Epithelial cell of proximal tubule (primary cell): Measurements from ENCODE around the gene MIER2. TPM values are rescaled to one million over a fixed set of nuclear protein-coding genes. Genes with fewer than 3 reads are reported as not detected.

Experiments
- DNase-seq: peaks from one replicate; pipeline ENCODE4 v3.0.0-alpha.2; 2011; ENCODE audit warnings: low read depth
- H3K4me3 ChIP-seq: 2 replicates; pipeline ENCODE4 v1.5.1; 2011; ENCODE audit warnings: low read depth, mild to moderate bottlenecking, low read length
- total RNA-seq: library from RNA; depleted of rRNA; stranded (reverse); fragments of >200 nt; gene quantifications from 2 replicates; pipeline ENCODE4 v1.2.3, GENCODE V29; 2015
- TF ChIP-seq, protein P1 (sequence below): conservative IDR thresholded peaks from 2 replicates; pipeline ENCODE4 v1.5.1; 2012; ENCODE audit warnings: low read depth, mild to moderate bottlenecking, low read length

The MIER2 gene
- total RNA-seq, 1 donor from 2014 or later: 21.3 TPM

DNA sequence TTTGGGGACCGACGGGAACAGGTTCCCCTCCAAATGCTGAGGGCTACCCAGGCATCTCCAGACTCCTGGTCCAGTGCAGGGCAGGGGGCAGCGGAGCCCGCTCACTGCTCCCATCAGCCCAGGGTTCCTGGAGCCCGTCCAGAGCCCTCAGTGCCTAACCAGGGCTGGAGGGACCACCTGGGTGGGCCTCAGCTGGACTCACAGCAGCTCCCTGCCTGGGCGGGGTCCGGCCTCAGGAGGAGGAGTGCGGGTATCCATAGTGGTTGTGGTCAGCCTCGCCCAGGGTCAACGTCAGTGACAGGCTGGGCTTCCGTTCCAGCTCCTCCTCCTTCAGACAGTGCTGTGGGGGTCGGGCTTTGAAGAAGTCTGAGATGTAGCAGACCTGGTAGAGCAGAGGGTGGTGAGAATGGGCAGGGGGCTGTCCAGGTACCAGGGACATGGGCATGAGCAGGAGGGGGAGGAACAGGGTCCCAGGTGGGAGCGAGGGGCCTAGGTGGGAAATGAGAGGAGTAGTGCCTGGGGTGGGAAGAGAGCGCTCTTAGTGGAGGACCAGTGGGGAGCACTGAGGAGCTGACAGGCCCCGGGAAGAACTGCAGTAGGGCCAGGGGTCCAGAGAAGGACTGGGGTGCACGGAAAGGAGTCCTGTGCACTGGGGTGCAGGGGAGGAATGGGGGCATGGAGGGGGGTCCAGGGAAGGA lies 63.3 kb downstream of the MIER2 start:
- no peak overlapping the region for H3K4me3 ChIP-seq
- TF ChIP-seq, protein P1, sequence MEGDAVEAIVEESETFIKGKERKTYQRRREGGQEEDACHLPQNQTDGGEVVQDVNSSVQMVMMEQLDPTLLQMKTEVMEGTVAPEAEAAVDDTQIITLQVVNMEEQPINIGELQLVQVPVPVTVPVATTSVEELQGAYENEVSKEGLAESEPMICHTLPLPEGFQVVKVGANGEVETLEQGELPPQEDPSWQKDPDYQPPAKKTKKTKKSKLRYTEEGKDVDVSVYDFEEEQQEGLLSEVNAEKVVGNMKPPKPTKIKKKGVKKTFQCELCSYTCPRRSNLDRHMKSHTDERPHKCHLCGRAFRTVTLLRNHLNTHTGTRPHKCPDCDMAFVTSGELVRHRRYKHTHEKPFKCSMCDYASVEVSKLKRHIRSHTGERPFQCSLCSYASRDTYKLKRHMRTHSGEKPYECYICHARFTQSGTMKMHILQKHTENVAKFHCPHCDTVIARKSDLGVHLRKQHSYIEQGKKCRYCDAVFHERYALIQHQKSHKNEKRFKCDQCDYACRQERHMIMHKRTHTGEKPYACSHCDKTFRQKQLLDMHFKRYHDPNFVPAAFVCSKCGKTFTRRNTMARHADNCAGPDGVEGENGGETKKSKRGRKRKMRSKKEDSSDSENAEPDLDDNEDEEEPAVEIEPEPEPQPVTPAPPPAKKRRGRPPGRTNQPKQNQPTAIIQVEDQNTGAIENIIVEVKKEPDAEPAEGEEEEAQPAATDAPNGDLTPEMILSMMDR: no peak
- DNase-seq: no peak

DNA sequence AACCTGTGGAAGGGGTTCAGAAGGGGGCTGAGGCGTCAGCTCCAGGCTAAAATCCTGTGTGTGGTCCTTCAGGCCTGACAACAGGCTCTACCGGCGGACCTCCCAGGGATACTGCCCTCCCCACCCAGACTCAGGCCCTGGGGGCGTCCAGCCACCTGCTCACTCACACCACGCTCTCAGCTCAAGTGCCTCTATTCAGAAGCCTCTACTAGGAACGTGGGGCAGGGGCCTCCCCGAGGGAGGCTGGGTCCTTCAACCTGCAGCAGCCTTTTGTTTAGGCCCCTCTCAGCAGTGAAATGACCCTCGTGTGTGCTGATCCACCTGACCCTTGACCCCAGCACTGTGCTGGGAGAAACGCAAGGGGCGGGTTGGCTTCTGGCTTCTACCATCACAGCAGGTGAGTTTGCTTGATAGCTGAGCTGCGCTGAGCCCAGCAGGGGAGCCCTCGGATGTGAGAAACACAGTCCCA lies 64.0 kb downstream of the MIER2 start:
- DNase-seq: no peak
- TF ChIP-seq, protein P1: no peak
- H3K4me3 ChIP-seq: no peak overlapping the region

DNA sequence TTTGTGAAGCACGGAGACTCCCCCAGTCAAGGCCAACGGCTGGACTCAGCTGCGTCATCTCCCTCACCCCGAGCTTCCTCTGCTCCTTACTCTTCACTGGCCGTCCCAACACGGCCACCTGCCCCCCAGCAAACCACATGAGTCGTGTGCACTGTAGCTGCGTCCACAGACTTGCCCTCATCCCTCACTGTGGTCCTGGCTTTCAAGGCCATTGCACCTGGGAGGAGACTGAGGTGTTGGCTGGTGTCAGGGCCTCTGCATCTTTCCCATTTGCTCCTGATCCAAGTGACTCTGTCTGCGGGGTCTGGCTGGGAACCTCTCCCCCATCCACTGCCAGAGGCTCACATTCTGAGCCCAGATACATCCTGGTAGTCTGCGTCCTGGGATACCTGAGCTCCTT lies 64.9 kb downstream of the MIER2 start:
- DNase-seq: no peak
- TF ChIP-seq, protein P1: no peak
- H3K4me3 ChIP-seq: no peak overlapping the region

DNA sequence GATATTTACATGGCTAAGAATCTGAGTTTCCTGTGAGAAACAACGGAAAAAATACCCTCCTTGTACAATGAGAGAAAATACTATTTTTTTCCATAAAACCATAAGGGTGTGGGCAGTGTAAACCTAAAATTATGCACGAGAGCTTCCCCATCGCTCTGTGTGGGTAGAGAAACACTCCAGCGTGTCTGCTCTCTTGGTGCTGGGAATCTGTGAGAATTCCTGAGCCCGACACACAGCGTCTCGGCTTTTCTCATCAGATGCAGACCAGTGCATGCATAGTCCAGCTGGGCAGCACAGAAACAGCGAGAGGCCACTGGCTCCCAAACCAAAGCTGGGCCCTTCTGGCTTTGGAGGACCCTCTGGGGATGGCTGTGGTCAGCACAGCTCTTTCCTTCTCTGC lies 65.4 kb downstream of the MIER2 start:
- DNase-seq: no peak
- TF ChIP-seq, protein P1: no peak
- no peak overlapping the region for H3K4me3 ChIP-seq

DNA sequence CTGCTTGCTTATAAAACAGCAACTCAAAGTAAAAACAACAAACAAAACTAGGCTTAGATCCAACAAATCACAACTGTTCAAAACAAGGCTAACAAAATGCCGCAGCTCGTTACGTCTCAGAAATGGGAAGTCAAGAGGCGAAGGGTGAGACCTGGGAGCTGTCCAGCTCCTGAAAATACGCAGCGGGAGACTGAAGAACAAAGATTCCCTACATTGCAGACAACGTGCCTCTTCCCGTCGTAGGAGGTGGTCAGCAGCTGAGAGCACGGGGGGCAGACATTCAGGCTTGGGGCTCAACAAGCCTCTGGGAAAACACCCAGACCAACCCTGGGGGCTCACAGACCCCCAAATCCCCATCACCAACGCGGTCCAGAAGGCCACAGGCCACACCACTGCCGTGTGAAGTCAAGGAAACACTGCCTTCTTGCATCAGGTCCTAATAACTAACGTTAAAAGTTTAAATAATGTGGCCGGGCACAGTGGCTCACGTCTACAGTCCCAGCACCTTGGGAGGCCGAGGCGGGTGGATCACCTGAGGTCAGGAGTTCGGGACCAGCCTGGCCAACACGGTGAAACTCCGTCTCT lies 66.9 kb downstream of the MIER2 start:
- H3K4me3 ChIP-seq: no peak overlapping the region
- TF ChIP-seq, protein P1: no peak
- no peak for DNase-seq

DNA sequence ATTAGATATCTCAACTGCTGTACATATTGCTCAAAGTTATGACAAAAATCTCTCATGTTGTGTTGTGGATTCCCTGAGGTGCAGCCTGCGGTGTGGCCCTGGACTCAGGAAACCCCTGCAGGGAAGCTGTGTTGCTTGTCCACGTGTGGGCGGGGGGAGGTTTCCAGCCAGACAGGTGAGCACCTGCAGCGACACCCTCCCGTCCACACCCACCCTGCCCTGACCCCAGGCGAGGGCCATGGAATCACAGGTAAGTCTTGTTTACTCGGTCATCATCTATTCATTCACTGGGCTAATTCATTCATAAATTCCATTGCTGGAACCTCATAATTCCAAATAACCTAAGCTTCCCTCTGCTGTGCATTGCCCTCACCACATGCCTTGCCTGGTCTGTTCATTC lies 67.5 kb downstream of the MIER2 start:
- TF ChIP-seq, protein P1: no peak
- no peak overlapping the region for H3K4me3 ChIP-seq
- DNase-seq: no peak
